ENCODE results near the gene GSC2.
A peak's percentile ranks its signal among the peaks of the same experiment; 100 is the strongest.

The GSC2 gene

GRCh38 chr22:19149991-19150390 is at the start of gene GSC2:
Gene GSC2, minus strand, starts transcription at chr22:19150292. Its CDS starts 9 bp downstream, at chr22:19150283.
- DNase-seq (ENCODE audit: low read depth) = no peak

GRCh38 chr22:19199479-19199878 is 49.4 kb upstream of the GSC2 start:
- DNase-seq (ENCODE audit: low read depth) = no peak

- DNase-seq (ENCODE audit: low read depth) = no peak
These were observed 48.1 kb upstream of the GSC2 start for GRCh38 chr22:19197997-19198865.

- no peak for DNase-seq (ENCODE audit: low read depth)
These were observed 46.9 kb upstream of the GSC2 start for GRCh38 chr22:19196841-19197612.

GRCh38 chr22:19195796-19196731 is 46.0 kb upstream of the GSC2 start:
- DNase-seq (ENCODE audit: low read depth) = no peak

GRCh38 chr22:19194766-19195536 is 44.9 kb upstream of the GSC2 start:
- DNase-seq (ENCODE audit: low read depth) = no peak

GRCh38 chr22:19193879-19194278 is 43.8 kb upstream of the GSC2 start:
- no peak for DNase-seq (ENCODE audit: low read depth)

GRCh38 chr22:19187716-19188563 is 37.8 kb upstream of the GSC2 start:
- DNase-seq (ENCODE audit: low read depth) = no peak

GRCh38 chr22:19184276-19184997 is 34.3 kb upstream of the GSC2 start:
- DNase-seq (ENCODE audit: low read depth) = no peak

- DNase-seq (ENCODE audit: low read depth) = no peak
These were observed 33.1 kb upstream of the GSC2 start for GRCh38 chr22:19183216-19183615.

GRCh38 chr22:19182472-19183157 is 32.5 kb upstream of the GSC2 start:
- no peak for DNase-seq (ENCODE audit: low read depth)

GRCh38 chr22:19181786-19182471 is 31.8 kb upstream of the GSC2 start:
- no peak for DNase-seq (ENCODE audit: low read depth)

- DNase-seq (ENCODE audit: low read depth) = no peak
These were observed 30.8 kb upstream of the GSC2 start for GRCh38 chr22:19180740-19181410.

- no peak for DNase-seq (ENCODE audit: low read depth)
These were observed 30.1 kb upstream of the GSC2 start for GRCh38 chr22:19180234-19180633.

- no peak for DNase-seq (ENCODE audit: low read depth)
These were observed 29.5 kb upstream of the GSC2 start for GRCh38 chr22:19179497-19180048.

- DNase-seq (ENCODE audit: low read depth) = peak; percentile 86
These were observed 28.8 kb upstream of the GSC2 start, which contains the start of gene SLC25A1 for GRCh38 chr22:19178657-19179496. Gene SLC25A1, minus strand, starts transcription at chr22:19178736. Its CDS starts 63 bp downstream, at chr22:19178673.

Measured in activated T-cell treated with anti-CD3 and anti-CD28 coated beads for 24 hours (primary cell).